ENCODE data around the gene LTK.
"Not testable (repeated sequence)": the region's sequence is repeated elsewhere in the genome, so short reads cannot be mapped to it uniquely, and the experiment has no call there.

Gene LTK

DNA sequence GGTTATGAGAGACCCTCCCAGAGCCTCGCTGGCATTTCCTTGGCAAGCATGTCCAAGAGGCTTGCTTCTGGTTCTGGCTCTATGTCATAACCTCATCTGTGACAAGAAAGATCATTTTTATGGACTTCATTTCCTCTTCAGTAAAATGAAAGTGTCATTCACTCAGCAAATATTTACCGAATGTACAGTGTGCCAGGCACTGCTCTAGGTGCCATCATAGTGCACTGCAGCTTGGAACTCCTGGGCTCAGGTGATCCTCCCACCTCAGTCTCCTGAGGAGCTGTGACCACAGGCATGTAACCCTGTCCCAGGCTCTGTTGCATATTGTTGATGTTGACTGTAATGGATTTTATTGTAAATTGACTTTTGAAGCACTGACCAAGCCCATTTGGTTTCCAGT, 38.7 kb downstream of the LTK start:
- no peak for DNase-seq (ENCODE audit: low read depth, low spot score)

DNA sequence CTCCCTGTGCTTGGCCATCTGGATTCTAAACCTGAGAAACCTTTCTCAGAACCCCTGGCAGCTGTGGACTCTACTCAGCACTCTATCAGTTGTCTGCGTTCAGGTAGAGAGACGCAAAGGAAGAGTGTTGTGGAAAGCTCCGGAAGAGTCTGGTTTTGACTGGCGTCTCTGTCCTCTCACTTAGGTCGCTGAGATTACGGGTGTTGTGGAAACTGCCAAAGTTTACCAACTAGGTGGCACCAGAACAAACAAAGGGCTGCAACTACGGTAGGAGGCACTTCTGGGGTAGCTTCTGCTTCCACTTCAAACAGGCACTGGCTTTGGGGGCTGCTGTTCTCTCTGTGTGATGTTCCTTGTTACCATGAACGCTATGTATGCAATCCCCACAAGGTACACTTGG, 39.2 kb downstream of the LTK start:
- no peak for DNase-seq (ENCODE audit: low read depth, low spot score)

GRCh38 chr15:41473418-41473817, 40.2 kb downstream of the LTK start:
- DNase-seq (ENCODE audit: low read depth, low spot score) = no peak

DNA sequence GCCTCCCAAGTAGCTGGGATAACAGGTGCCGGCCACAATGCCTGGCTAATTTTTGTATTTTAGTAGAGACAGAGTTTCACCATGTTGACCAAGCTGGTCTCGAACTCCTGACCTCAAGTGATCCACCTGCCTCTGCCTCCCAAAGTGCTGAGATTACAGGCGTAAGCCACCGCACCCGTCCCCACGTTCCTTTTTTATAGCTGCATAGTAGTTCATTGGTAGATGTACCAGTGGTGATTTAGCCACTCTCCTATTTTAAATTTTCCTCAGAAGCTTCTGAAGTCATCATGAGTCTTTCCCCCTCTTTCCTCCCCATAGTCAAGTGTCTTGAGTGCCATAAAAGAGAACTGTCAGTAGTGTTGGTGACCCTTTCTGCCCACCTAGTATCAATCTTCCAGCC, 44.0 kb downstream of the LTK start:
- not testable (repeated sequence) for DNase-seq (ENCODE audit: low read depth, low spot score)

- DNase-seq (ENCODE audit: low read depth, low spot score) = no peak
Measured at GRCh38 chr15:41466711-41467110, 46.9 kb downstream of the LTK start.

DNA sequence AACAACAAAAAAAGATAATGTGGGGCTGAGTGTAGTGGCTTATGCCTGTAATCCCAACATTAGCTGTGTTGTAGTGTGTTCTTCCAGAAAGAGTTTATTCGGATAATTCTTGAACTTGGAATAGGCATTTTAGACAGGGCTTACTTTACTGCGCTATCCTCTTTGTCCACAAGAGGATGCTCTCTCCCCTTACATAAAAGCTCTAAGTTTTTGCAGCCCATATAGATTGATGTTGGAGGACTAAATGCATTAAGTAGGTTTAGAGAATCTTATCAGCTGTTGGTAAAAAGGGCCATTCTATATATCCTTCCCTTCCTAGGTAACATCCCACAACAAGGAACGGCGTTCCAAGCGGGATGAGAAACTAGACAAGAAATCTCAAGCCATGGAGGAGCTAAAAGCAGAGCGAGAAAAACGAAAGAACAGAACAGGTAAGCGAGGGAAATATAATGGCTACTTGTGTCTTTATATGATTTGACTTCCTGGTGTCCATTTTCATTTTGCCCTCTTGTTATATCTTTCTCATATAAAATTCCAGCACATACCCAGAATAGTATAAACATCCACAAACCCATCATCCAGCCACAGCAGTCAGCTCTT, 47.7 kb downstream of the LTK start:
- DNase-seq (ENCODE audit: low read depth, low spot score) = peak; percentile 13

DNA sequence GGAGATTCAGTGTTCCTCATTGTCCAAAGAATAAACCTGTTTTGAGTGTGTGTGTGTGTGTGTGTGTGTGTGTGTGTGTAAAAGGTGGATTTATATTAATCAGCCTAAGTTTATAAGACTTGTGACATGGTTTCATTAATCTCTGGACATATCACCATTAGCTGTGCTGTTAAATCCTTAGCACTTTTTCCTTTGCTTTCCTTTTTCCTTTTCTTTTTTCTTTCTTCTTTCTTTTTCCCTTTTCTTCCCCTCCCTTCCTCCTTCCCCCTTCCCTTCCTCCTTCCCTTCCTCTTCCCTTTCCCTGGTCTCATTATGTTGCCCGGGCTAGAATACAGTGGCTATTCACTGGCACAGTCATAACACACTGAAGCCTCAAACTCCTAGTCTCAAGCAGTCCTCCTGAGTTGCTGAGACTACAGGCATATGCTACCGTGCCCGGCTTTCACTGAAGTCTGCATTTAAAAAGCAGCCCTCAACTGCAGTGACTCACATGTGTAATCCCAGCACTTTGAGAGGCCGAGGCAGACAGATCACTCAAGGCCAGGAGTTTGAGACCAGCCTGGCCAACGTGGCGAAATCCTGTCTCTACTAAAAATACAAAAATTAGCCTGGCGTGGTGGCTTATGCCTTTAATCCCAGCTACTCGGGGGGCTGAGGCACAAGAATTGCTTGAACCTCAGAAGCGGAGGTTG, 48.6 kb downstream of the LTK start:
- no peak for DNase-seq (ENCODE audit: low read depth, low spot score)

- no peak for DNase-seq (ENCODE audit: low read depth, low spot score)
Measured at GRCh38 chr15:41462084-41462795, 51.4 kb downstream of the LTK start.
